SK-N-MC (cell line): ENCODE results near the gene SLC6A9.

Experiments used
- DNase-seq: peaks from one replicate; pipeline ENCODE4 v3.0.0-alpha.2; 2011; ENCODE audit warnings: low read depth, low spot score
- H3K27ac ChIP-seq: fragments of 200-600 bp; sonication (generic); 2 replicates; pipeline ENCODE4 v1.5.1; 2016; ENCODE audit warnings: mixed run types
- H3K36me3 ChIP-seq: fragments of 200-600 bp; sonication (generic); 2 replicates; pipeline ENCODE4 v1.6.1; 2017; ENCODE audit warnings: antibody characterized with exemption, low read length, mixed read lengths; ENCODE audit not compliant: insufficient read depth
- H3K4me3 ChIP-seq: fragments of 200-600 bp; sonication (generic); 2 replicates; pipeline ENCODE4 v1.5.1; 2016
- H3K9ac ChIP-seq: fragments of 200-600 bp; sonication (generic); 2 replicates; pipeline ENCODE4 v1.8.0; 2017; ENCODE audit warnings: mixed run types, mixed read lengths; ENCODE audit not compliant: insufficient read length
- H3K9me3 ChIP-seq: fragments of 200-600 bp; sonication (generic); 2 replicates; pipeline ENCODE4 v1.6.1; 2017; ENCODE audit warnings: low read depth, mild to moderate bottlenecking, antibody characterized with exemption, low read length, moderate library complexity, mixed read lengths
- EZH2 ChIP-seq: fragments of 200-600 bp; sonication (generic); IDR thresholded peaks from one replicate; pipeline ENCODE4 v1.6.1; 2017; ENCODE audit warnings: antibody characterized with exemption
- FOXP2 ChIP-seq: optimal IDR thresholded peaks from 2 replicates; pipeline ENCODE3; 2011; ENCODE audit warnings: mild to moderate bottlenecking, moderate library complexity; ENCODE audit not compliant: insufficient read depth; ENCODE audit errors: extremely low read length, control extremely low read depth
- POLR2AphosphoS5 ChIP-seq: IDR thresholded peaks from 2 replicates; pipeline ENCODE4 v1.6.1; 2012; ENCODE audit warnings: mild to moderate bottlenecking, low read depth, low read length, borderline replicate concordance

The SLC6A9 gene

DNA sequence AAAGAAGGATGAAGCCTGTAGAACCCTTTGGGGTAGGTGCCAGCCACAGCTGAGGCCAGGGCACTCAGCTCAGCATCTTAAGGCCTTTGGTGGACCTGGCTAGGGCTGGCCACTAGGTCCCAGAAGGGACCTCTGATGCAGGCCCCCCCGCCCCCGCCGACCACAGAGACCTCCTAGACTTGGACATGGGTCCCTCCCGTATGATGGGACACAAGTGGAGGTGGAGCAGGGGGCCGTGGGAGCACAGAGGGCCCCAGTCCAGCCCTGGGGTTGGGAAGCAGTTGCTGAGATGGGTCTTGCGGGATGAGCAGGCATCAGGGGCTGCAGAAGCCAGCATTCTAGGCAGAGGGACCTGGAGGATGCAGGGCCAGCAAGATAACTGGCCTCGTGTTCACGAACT is 49.0 kb downstream of the SLC6A9 start:
- Histone ChIP-seq H3K36me3 (peaks cover 37% of the 10 kb centered on the region), H3K4me3 (no peak overlapping the region), H3K9ac (no peak overlapping the region), H3K9me3 (no peaks in the 10 kb centered on the region), H3K27ac (no peak overlapping the region)
- no peak for TF ChIP-seq FOXP2
- no peak for DNase-seq

DNA sequence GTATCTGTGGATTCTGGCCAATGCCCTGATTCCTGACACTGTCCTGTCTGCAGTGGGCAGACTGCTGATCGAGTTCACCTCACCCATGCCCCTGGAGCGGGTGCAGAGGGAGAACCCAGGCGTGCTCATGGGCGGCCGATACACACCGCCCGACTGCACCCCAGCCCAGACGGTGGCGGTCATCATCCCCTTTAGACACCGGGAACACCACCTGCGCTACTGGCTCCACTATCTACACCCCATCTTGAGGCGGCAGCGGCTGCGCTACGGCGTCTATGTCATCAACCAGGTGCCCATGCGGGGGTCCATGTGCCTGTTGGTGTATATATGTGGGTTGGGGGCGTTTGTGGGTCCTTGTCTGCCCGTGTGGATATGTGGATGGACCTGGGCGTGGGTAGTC is 49.6 kb downstream of the SLC6A9 start:
- H3K36me3 ChIP-seq: peaks cover 43% of the 10 kb centered on the region
- no peak overlapping the region for H3K9ac ChIP-seq
- H3K27ac ChIP-seq: no peak overlapping the region
- no peak for TF ChIP-seq POLR2AphosphoS5
- TF ChIP-seq FOXP2: no peak
- TF ChIP-seq EZH2: no peak
- DNase-seq: no peak
- no peak overlapping the region for H3K4me3 ChIP-seq
- H3K9me3 ChIP-seq: no peaks in the 10 kb centered on the region

DNA sequence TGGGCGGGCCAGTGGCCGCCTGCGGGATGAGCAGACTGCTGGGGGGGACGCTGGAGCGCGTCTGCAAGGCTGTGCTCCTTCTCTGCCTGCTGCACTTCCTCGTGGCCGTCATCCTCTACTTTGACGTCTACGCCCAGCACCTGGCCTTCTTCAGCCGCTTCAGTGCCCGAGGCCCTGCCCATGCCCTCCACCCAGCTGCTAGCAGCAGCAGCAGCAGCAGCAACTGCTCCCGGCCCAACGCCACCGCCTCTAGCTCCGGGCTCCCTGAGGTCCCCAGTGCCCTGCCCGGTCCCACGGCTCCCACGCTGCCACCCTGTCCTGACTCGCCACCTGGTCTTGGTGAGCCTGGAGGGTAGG is 50.1 kb downstream of the SLC6A9 start:
- H3K27ac ChIP-seq: no peak overlapping the region
- H3K4me3 ChIP-seq: no peak overlapping the region
- H3K9ac ChIP-seq: no peak overlapping the region
- DNase-seq: no peak
- no peaks in the 10 kb centered on the region for H3K9me3 ChIP-seq
- TF ChIP-seq POLR2AphosphoS5 (no peak), FOXP2 (no peak), EZH2 (no peak)
- peaks cover 45% of the 10 kb centered on the region for H3K36me3 ChIP-seq

DNA sequence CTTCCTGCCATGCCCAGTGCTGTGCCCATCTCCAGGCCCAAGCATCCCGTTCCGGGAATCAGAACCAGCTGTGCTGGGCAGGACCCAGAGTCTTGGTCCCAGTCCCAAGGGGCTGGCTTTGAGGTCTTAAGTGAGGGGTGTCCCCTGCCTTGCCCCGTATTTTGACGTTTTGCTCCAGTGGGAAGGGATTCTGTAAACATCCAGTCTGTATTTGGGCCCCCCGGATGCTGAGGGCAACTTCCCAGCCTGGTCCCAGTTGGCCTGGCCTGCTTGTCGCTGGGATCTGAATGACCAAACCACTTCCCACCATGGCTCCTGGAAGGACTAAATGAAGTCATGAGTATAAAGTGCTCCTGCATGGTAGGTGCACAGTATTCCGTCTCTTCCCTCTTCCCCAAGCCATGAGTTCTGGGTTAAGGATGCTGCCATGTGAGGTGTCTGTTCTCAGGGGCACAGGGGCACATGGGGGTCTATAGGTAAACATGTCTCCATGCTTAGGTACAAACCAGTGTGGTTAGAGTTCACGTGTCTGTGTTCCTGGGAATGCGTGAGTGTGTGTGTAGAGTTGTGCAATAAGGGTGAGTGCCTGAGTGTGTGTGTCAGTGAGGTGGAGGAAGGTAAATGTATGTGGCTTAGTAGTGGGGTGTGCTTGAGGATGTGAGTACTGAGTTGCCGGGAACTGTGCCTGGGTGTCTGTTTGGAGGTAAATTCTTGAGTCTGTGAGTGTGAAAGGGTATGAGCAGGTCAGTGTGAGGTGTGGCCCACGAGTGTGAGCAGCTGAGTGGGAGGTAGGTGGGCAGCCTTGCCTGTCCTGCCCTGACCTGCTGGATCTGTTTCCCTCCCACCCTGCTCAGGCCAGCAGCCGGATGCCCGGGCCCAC is 50.8 kb downstream of the SLC6A9 start:
- TF ChIP-seq EZH2 (no peak), POLR2AphosphoS5 (no peak), FOXP2 (no peak)
- Histone ChIP-seq H3K9me3 (no peaks in the 10 kb centered on the region), H3K36me3 (peaks cover 42% of the 10 kb centered on the region), H3K27ac (no peak overlapping the region), H3K4me3 (peak overlapping the region; percentile 80), H3K9ac (peak overlapping the region; percentile 77)
- no peak for DNase-seq

DNA sequence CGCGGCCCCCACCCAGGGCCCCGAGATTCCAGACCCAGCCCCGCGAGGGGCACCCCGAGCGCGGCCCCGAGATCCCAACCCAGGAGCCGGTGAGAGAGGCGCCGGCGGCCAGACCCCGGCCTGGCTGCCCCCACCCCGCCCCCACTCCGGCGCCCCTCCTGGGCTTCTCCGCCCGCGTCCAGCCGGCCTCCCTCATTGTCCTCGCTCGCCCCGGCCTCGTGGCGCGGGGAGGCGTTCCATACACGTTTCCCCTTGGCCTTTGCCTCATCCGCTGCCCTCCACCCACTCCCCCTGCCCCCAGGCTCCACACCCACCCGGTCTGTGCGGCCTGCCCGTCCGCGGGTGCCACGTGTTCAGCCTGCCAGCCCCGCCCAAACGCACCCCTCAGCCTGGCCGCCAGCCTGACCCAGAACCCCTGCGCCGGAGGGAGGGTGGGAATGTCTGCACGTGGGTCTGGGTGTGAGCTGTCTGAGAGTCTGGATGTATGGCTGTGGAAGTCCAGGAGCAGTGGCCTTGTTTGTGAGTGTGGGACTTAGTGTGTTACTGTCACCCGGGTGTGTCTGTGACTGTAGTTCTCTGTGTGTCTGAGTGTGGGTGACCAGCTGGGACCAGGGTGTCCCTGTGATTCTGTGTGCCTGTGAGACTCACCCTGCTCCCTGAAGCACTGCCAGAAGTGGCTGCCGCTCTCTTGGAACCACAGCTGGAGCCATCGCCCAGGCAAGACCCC is 51.6 kb downstream of the SLC6A9 start:
- no peak overlapping the region for H3K27ac ChIP-seq
- H3K9me3 ChIP-seq: no peaks in the 10 kb centered on the region
- DNase-seq: no peak
- peak overlapping the region; percentile 77 for H3K9ac ChIP-seq
- peaks cover 36% of the 10 kb centered on the region for H3K36me3 ChIP-seq
- peak overlapping the region; percentile 80 for H3K4me3 ChIP-seq
- peak; percentile 55; the same call in 1 of the 2 replicates for TF ChIP-seq POLR2AphosphoS5
- no peak for TF ChIP-seq FOXP2

DNA sequence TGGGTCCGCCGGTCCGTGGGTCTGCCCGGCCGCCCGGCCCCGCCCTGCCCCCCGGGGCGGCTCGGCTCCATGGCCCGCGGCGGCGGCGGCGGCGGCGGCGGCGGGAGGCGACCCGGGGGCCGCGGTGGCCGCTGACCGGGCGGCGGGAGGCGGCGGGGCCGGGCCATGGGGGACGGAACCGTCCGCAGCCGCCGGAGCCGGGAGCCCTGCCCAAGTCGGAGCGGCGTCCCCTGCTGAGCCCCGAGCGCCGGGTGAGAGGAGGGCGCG is 52.1 kb downstream of the SLC6A9 start:
- Histone ChIP-seq H3K4me3 (peak overlapping the region; percentile 80), H3K9ac (peak overlapping the region; percentile 77), H3K27ac (no peak overlapping the region), H3K36me3 (peaks cover 32% of the 10 kb centered on the region), H3K9me3 (no peaks in the 10 kb centered on the region)
- TF ChIP-seq FOXP2: no peak
- no peak for TF ChIP-seq EZH2
- no peak for TF ChIP-seq POLR2AphosphoS5
- no peak for DNase-seq

DNA sequence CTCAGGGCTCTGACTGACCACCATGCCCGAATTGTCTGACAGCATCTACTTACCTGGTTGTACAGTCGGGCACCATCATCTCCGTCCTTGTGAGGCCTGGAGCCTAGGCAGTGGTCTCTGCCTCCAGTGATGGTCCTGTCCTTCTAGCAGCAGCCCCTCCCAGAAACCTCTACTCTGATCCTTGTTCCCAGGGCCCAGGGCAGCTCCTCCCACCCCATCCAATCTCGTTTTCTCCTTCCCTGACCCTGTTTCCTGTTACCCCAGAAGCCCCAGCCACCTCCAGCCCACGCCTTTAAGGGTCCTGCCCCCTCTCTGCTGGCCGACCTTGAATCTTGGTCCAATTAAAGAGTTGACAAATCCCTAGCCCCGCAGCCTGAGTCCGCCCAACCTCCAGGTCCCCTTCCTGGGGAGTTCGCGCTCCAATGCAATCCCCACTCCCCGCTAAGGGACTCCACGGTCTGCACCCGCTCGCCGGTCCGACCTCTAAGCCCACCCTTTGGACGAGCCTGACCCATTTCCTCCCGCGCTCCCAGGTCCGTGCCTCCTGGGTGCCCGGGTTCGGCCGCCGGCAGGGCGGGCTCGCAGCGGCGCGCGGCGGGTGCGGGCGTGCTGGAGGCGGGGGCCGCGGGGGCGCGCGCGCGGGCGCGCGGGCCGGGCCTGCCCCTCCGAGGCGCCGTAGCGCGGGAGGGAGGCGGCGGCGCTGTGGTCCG is 52.6 kb downstream of the SLC6A9 start, which contains the start of gene B4GALT2:
TSS of gene B4GALT2 (plus strand) at position 660 of the 710 bp plus-strand sequence. CDS start 1,951 bp downstream, outside the sequence.
- Histone ChIP-seq H3K4me3 (peak within 1 kb of the TSS; percentile 84), H3K27ac (no peak within 1 kb of the TSS), H3K9me3 (no peaks in the 10 kb centered on the region), H3K9ac (peak within 1 kb of the TSS; percentile 78), H3K36me3 (peaks cover 32% of the 10 kb centered on the region)
- no peak for DNase-seq
- TF ChIP-seq POLR2AphosphoS5 (peak; percentile 41; the same call in 1 of the 2 replicates), EZH2 (no peak), FOXP2 (no peak)

DNA sequence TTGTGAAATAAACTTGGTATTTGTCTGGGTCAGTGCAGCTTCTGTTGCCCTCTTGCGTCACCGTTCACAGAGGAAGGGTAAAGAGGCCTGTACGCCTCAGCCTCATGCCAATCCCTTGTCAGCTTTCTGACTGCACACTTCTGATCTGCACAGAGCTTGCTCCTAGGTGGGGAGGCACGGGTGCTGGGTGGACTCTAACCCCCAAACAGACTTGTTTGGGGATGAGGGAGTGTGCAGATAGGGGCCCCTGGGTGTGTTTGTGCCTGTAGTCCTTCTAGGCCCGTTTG is 53.1 kb downstream of the SLC6A9 start:
- Histone ChIP-seq H3K9me3 (no peaks in the 10 kb centered on the region), H3K36me3 (peaks cover 32% of the 10 kb centered on the region), H3K27ac (no peak overlapping the region), H3K9ac (peak overlapping the region; percentile 78), H3K4me3 (peak overlapping the region; percentile 84)
- no peak for DNase-seq
- TF ChIP-seq POLR2AphosphoS5 (no peak), FOXP2 (no peak), EZH2 (no peak)
